Activated CD4-positive, alpha-beta T cell treated with anti-CD3 and anti-CD28 coated beads, Interleukin-2, amount 10 ng/mL, durations not matched to agents 7 days and 5 days (primary cell): ENCODE results near the gene EAPP. TPM values are rescaled to one million over a fixed set of nuclear protein-coding genes. Genes with fewer than 3 reads are reported as not detected.
"Not testable (repeated sequence)": the region's sequence is repeated elsewhere in the genome, so short reads cannot be mapped to it uniquely, and the experiment has no call there.

Experiments
- CTCF ChIA-PET: fragments of 350-600 bp; sonication (Branson Sonifier 250); formaldehyde crosslinking; loops from one replicate; lab custom pipeline; 2021; ENCODE audit warnings: antibody characterized with exemption; lab: Charles Lee
- POLR2A ChIA-PET: fragments of 350-600 bp; sonication (Branson Sonifier 250); formaldehyde crosslinking; loops from one replicate; lab custom pipeline; 2021; ENCODE audit warnings: antibody characterized with exemption; lab: Charles Lee
- DNase-seq: peaks from one replicate; pipeline ENCODE4 v3.0.0-alpha.2; 2020
- H3K27ac Mint-ChIP-seq: one replicate; pipeline ENCODE4 v1.8.0; 2021; ENCODE audit warnings: mild to moderate bottlenecking, moderate library complexity, mixed read lengths
- H3K27me3 Mint-ChIP-seq: one replicate; pipeline ENCODE4 v1.8.0; 2021; ENCODE audit warnings: mixed read lengths
- H3K36me3 Mint-ChIP-seq: one replicate; pipeline ENCODE4 v1.8.0; 2021; ENCODE audit warnings: low read depth, mixed read lengths
- H3K4me1 Mint-ChIP-seq: one replicate; pipeline ENCODE4 v1.8.0; 2021; ENCODE audit warnings: mixed read lengths
- H3K4me3 Mint-ChIP-seq: one replicate; pipeline ENCODE4 v1.8.0; 2021; ENCODE audit warnings: mild to moderate bottlenecking, moderate library complexity, mixed read lengths
- H3K9me3 Mint-ChIP-seq: one replicate; pipeline ENCODE4 v1.8.0; 2021; ENCODE audit warnings: mixed read lengths
- total RNA-seq, 2 experiments: library from RNA; stranded (reverse); gene quantifications; one replicate each; pipeline ENCODE4 v1.2.3, GENCODE V29; 2021

The EAPP gene
- total RNA-seq, 2 experiments from 2014 or later: 35.9 to 41.0 TPM

GRCh38 chr14:34554540-34555250 is 15.2 kb upstream of the EAPP start:
- CTCF ChIA-PET: no interaction called here
- peak overlapping the region; percentile 45 for H3K4me3 Mint-ChIP-seq
- POLR2A ChIA-PET: no interaction called here
- peaks cover 19% of the 10 kb centered on the region for H3K4me1 Mint-ChIP-seq
- no peaks in the 10 kb centered on the region for H3K36me3 Mint-ChIP-seq
- H3K9me3 Mint-ChIP-seq: no peaks in the 10 kb centered on the region
- H3K27ac Mint-ChIP-seq: peak overlapping the region; percentile 82
- peak; percentile 15 for DNase-seq
- no peaks in the 10 kb centered on the region for H3K27me3 Mint-ChIP-seq

- H3K27ac Mint-ChIP-seq, CTCF ChIA-PET, H3K27me3 Mint-ChIP-seq, H3K36me3 Mint-ChIP-seq, POLR2A ChIA-PET, DNase-seq, H3K9me3 Mint-ChIP-seq, H3K4me3 Mint-ChIP-seq: not testable (repeated sequence)
- peaks cover 20% of the 10 kb centered on the region for H3K4me1 Mint-ChIP-seq
These were observed 9.9 kb upstream of the EAPP start for GRCh38 chr14:34549276-34549966.

GRCh38 chr14:34548472-34548981 is 9.0 kb upstream of the EAPP start:
- Mint-ChIP-seq H3K4me3 (peak overlapping the region; percentile 3), H3K27me3 (no peaks in the 10 kb centered on the region), H3K4me1 (peaks cover 15% of the 10 kb centered on the region), H3K27ac (no peak overlapping the region), H3K9me3 (no peaks in the 10 kb centered on the region), H3K36me3 (no peaks in the 10 kb centered on the region)
- ChIA-PET POLR2A (no interaction called here), CTCF (interaction anchor here (0.6 kb wide), 1 partner anchor 844 kb away, joined by 4 read pairs; no protein-coding TSS in a partner anchor)
- DNase-seq: peak; percentile 14

- H3K4me3 Mint-ChIP-seq, POLR2A ChIA-PET, H3K36me3 Mint-ChIP-seq, DNase-seq, CTCF ChIA-PET, H3K27me3 Mint-ChIP-seq, H3K27ac Mint-ChIP-seq, H3K9me3 Mint-ChIP-seq: not testable (repeated sequence)
- H3K4me1 Mint-ChIP-seq: peaks cover 15% of the 10 kb centered on the region
These were observed 7.6 kb upstream of the EAPP start for GRCh38 chr14:34547136-34547520.

- POLR2A ChIA-PET, DNase-seq, H3K27ac Mint-ChIP-seq, H3K36me3 Mint-ChIP-seq, H3K9me3 Mint-ChIP-seq, H3K27me3 Mint-ChIP-seq, H3K4me3 Mint-ChIP-seq, CTCF ChIA-PET: not testable (repeated sequence)
- H3K4me1 Mint-ChIP-seq: peaks cover 12% of the 10 kb centered on the region
These were observed 7.0 kb upstream of the EAPP start for GRCh38 chr14:34546272-34547135.

- H3K27me3 Mint-ChIP-seq, POLR2A ChIA-PET, H3K9me3 Mint-ChIP-seq, H3K36me3 Mint-ChIP-seq, DNase-seq: not testable (repeated sequence)
- peaks cover 28% of the 10 kb centered on the region for H3K4me1 Mint-ChIP-seq
- peak overlapping the region; percentile 100 for H3K27ac Mint-ChIP-seq
- CTCF ChIA-PET: interaction anchor here (0.6 kb wide), 1 partner anchor 31 kb away, joined by 3 read pairs; no protein-coding TSS in a partner anchor
- H3K4me3 Mint-ChIP-seq: peak overlapping the region; percentile 98
These were observed 919 bp upstream of the EAPP start for GRCh38 chr14:34540181-34541059.

GRCh38 chr14:34538871-34539406 is 562 bp downstream of the EAPP start:
- Mint-ChIP-seq H3K36me3 (peaks cover 9% of the 10 kb centered on the region), H3K9me3 (no peaks in the 10 kb centered on the region), H3K27me3 (no peaks in the 10 kb centered on the region), H3K4me3 (peak overlapping the region; percentile 98), H3K4me1 (peaks cover 31% of the 10 kb centered on the region), H3K27ac (peak overlapping the region; percentile 100)
- ChIA-PET POLR2A (no interaction called here), CTCF (interaction anchor here (0.6 kb wide), 1 partner anchor 548 kb away, joined by 3 read pairs; no protein-coding TSS in a partner anchor)
- DNase-seq: peak; percentile 37

- H3K4me1 Mint-ChIP-seq: peaks cover 31% of the 10 kb centered on the region
- H3K27me3 Mint-ChIP-seq, H3K9me3 Mint-ChIP-seq, DNase-seq, H3K27ac Mint-ChIP-seq, POLR2A ChIA-PET: not testable (repeated sequence)
- H3K4me3 Mint-ChIP-seq: peak overlapping the region; percentile 98
- peaks cover 14% of the 10 kb centered on the region for H3K36me3 Mint-ChIP-seq
- CTCF ChIA-PET: interaction anchor here (0.6 kb wide), 1 partner anchor 549 kb away, joined by 3 read pairs; no protein-coding TSS in a partner anchor
These were observed 1.4 kb downstream of the EAPP start for GRCh38 chr14:34538096-34538495.

- peaks cover 31% of the 10 kb centered on the region for H3K4me1 Mint-ChIP-seq
- no peak overlapping the region for H3K27ac Mint-ChIP-seq
- H3K4me3 Mint-ChIP-seq: peak overlapping the region; percentile 52
- DNase-seq: no peak
- ChIA-PET POLR2A (no interaction called here), CTCF (interaction anchor here (0.6 kb wide), 1 partner anchor 13 kb away, joined by 3 read pairs; no protein-coding TSS in a partner anchor)
- H3K9me3 Mint-ChIP-seq: no peaks in the 10 kb centered on the region
- H3K36me3 Mint-ChIP-seq: peaks cover 14% of the 10 kb centered on the region
- H3K27me3 Mint-ChIP-seq: no peaks in the 10 kb centered on the region
These were observed 1.9 kb downstream of the EAPP start for GRCh38 chr14:34537677-34538009.

- no peaks in the 10 kb centered on the region for H3K27me3 Mint-ChIP-seq
- no peak overlapping the region for H3K4me3 Mint-ChIP-seq
- DNase-seq: no peak
- H3K27ac Mint-ChIP-seq: no peak overlapping the region
- POLR2A ChIA-PET: interaction anchor here (0.6 kb wide), 1 partner anchor 1784 kb away, joined by 4 read pairs; the partner anchor contains the start of gene MBIP
- H3K36me3 Mint-ChIP-seq: peaks cover 15% of the 10 kb centered on the region
- CTCF ChIA-PET: interaction anchor here (0.6 kb wide), 1 partner anchor 13 kb away, joined by 3 read pairs; no protein-coding TSS in a partner anchor
- no peaks in the 10 kb centered on the region for H3K9me3 Mint-ChIP-seq
- peaks cover 31% of the 10 kb centered on the region for H3K4me1 Mint-ChIP-seq
These were observed 2.4 kb downstream of the EAPP start for GRCh38 chr14:34536951-34537676.

- no peak overlapping the region for H3K4me3 Mint-ChIP-seq
- ChIA-PET CTCF (interaction anchor here (1.5 kb wide), 1 partner anchor 8 kb away, joined by 3 read pairs; no protein-coding TSS in a partner anchor), POLR2A (no interaction called here)
- H3K36me3 Mint-ChIP-seq: peaks cover 34% of the 10 kb centered on the region
- H3K9me3 Mint-ChIP-seq: no peaks in the 10 kb centered on the region
- no peak for DNase-seq
- no peaks in the 10 kb centered on the region for H3K4me1 Mint-ChIP-seq
- H3K27ac Mint-ChIP-seq: no peak overlapping the region
- no peaks in the 10 kb centered on the region for H3K27me3 Mint-ChIP-seq
These were observed 11.9 kb downstream of the EAPP start for GRCh38 chr14:34527591-34527990.
